Fibroblast of pulmonary artery (primary cell): ENCODE measurements around the gene SIPA1L3.

Experiments
- DNase-seq: peaks from one replicate; pipeline ENCODE4 v3.0.0-alpha.2; 2010; ENCODE audit warnings: low read depth
- H3K4me3 ChIP-seq: replicated peaks from 2 replicates; pipeline ENCODE4 v1.5.1; 2011; ENCODE audit warnings: low read depth, mild to moderate bottlenecking, control low read depth, low read length, moderate library complexity
- TF ChIP-seq, protein P1 (sequence below): IDR thresholded peaks from 2 replicates; pipeline ENCODE4 v1.5.1; 2011; ENCODE audit warnings: mild to moderate bottlenecking, control low read depth, low read length, inconsistent platforms; ENCODE audit errors: missing control alignments

SIPA1L3 gene

DNA sequence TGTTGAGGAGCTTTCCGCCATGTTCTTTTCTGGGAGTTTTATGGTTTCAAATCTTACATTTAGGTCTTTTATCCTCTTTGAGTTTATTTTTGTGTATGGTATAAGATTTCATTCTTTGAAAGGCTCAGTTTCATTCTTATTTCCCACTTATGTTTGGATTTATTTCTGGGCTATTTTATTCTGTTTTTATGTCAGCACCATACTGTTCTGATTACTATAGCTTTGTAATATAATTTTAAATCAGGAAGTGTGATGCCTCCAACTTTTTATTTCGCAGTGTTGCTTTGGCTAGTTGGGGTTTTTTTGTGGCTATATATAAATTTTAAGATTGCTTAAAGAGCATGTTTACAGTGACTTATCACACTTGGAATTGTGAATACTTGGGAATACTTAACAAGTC lies 135.1 kb downstream of the SIPA1L3 start:
- no peak for DNase-seq
- no peak overlapping the region for H3K4me3 ChIP-seq
- TF ChIP-seq, protein P1, sequence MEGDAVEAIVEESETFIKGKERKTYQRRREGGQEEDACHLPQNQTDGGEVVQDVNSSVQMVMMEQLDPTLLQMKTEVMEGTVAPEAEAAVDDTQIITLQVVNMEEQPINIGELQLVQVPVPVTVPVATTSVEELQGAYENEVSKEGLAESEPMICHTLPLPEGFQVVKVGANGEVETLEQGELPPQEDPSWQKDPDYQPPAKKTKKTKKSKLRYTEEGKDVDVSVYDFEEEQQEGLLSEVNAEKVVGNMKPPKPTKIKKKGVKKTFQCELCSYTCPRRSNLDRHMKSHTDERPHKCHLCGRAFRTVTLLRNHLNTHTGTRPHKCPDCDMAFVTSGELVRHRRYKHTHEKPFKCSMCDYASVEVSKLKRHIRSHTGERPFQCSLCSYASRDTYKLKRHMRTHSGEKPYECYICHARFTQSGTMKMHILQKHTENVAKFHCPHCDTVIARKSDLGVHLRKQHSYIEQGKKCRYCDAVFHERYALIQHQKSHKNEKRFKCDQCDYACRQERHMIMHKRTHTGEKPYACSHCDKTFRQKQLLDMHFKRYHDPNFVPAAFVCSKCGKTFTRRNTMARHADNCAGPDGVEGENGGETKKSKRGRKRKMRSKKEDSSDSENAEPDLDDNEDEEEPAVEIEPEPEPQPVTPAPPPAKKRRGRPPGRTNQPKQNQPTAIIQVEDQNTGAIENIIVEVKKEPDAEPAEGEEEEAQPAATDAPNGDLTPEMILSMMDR: no peak

DNA sequence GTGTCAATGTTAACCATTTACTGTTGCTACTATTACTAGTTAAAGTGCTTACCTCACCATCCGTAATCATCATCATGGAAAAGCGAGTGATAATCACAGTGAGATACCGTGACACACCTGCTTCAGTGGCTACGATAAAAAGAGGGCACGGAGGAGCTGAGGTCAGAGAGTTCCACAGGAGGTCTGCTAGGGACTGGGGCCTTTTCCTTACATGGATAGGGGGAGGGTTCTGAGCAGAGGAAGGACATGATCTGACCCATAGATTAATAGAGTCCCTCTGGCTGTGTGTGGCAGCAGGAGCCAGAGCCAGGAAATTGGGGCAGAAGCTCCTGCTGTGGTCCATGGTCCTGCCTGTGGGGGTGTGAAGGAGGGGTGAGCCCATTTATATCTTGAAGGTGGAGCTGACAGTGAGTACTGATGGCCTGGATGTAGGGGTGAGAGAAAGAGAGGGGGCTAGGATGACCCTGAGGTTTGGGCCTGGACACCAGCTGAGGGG lies 136.7 kb downstream of the SIPA1L3 start:
- H3K4me3 ChIP-seq: no peak overlapping the region
- TF ChIP-seq, protein P1: no peak
- DNase-seq: no peak

DNA sequence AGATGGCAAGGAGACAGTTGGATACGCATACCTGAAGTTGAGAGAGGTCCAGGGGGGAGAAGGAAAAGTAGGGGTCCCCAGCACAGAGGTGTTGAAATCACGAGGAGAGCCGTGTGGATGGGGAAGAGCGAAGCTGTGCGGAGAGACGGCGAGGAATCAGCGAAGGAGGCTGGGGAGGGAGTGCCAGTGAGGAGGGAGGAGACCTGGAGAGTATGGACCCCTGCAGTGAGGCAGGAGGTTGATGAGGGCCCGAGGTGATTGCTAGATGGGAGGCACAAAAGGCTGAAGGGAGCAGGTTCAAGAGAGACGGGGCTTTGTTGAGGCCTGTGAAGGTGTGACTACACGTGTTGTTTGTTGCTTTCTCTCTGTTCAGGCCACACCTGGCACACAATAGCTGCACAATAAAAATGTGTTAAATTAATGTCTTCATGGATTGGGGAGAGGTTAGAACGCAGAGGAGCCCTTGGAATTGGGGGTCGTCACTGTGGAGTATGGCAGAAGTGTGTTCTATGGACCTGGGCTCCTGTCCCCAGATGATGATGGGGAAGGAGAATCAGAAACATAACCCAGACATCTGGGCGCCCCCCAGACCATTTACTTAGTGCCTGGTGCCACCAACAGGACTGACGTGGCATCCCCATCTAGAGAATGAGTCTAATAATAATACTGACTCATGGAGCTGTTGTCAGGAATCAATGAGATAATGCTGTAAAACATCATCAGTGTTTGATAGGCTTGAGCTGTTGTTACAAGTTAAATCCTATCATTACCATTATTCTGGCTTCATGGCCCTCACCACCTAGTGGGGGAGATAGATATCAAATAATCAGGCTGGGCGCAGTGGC lies 137.5 kb downstream of the SIPA1L3 start:
- H3K4me3 ChIP-seq: no peak overlapping the region
- TF ChIP-seq, protein P1: peak; percentile 9
- peak; percentile 42 for DNase-seq

DNA sequence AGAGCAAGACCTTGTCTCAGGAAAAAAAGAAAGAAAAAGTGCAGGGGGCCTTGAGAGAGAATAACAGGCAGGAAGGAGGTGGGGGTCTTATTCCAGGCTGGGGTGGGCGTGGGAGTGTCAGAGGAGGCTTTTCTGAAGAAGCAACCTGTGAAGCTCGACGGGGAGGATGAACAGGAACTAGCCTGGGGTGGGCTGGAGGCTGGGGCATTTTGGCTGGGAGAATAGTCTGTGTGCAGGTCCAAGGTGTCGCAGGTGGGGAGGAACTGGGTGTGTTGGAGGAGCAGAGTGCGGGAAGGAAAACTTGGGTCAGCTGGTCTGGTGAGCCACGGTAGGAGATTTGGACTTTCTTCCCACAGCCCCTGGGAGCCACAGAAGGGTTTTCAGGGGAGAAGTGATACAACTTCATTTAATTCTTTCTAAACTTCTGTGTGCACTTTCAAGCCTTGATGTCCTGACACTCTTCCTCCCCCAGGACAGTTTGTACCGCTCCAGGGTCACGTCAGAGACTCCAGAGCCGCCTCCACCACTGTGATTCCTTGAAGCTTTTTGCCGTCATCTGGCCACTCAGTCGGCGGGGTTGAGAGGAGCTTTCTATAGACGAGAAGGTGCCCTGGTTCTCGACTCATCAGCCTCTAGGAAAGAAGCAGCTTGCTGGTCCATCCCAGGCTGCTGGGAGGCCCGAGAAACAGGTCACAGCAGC lies 138.7 kb downstream of the SIPA1L3 start:
- TF ChIP-seq, protein P1: no peak
- no peak for DNase-seq
- H3K4me3 ChIP-seq: no peak overlapping the region

DNA sequence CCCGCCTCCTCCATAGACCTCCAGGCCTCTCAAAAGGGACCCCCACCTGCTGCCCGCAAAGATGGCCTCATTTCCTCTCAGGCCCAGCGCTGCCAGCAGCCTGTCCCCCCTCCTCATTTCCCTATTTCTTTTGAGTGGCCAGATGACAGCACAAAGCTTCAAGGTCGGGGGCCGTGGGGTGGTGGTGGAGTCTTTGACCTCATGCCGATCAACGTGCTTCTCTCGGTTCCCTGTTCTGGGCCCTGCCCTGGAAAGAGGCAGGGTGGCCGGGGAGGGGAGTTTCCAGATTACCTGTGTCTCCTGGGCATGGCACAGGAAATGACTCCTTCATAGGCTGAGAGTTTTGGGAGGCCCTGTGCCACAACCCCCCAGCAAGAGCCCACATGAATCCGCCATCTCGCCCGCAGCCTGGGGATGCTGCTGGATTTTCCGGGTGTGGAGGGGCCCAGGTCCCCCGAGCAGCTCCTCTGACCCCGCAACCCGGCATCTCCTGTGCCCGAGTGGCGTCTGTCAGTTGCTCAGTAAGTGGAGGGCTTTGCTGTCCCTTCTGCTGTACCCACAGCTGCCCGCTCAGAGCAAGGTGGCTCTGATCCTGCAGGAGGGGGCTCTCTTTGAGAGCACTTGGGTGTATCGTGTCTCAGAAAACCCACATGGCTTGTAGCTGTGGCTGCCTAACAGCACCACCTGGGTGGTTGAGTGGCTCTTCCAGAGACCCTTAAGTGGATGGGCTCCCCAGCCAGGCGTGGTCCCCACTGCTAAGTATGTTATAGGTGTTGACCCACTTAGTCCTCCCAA lies 139.4 kb downstream of the SIPA1L3 start:
- TF ChIP-seq, protein P1: no peak
- DNase-seq: no peak
- H3K4me3 ChIP-seq: no peak overlapping the region

DNA sequence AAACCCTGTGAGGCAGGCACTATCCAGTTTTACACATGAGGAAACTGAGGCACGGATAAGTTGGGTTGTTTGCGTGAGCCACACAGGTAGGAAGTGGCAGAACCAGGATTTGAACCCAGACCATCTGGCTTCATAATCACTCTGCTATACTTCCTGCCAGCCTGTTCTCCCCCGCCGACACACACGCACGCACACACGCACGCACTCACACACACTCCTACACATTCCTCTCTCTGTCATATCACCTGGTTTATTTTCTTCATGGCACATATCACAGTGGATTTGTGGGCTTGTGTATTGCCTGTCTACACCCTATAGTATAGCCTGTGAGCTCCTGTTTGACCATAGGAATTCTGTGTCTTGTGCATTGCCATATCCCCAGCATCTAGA lies 140.0 kb downstream of the SIPA1L3 start:
- no peak overlapping the region for H3K4me3 ChIP-seq
- TF ChIP-seq, protein P1: no peak
- peak; percentile 30 for DNase-seq
